ENCODE results near the gene ATP5PB. TPM values are rescaled to one million over a fixed set of nuclear protein-coding genes. Genes with fewer than 3 reads are reported as not detected.

Gene ATP5PB
- total and polyA plus RNA-seq, 4 donors = 194 to 256 (median 203) TPM

DNA sequence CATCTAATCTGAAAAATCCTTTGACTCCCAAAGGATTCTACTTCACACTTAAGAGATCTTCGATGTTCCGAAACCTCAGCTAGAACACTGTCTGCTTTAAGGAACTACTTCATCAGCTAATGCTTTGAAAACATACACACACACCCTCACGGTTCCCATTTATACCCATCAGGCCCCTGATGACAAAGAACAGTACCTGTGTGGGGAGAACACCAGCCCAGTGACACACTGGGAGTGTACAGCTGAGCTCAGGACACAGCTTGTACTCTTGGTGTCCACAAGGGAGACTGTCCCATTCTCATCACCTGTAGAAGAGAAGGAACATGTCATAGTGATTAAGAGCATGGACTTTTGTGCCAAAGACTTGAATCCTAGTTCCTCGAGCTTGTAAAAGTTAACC is 6.8 kb upstream of the ATP5PB start:
- H3K9ac ChIP-seq (ENCODE audit: insufficient read depth in 1 of 2, low read length in 2 of 2) = no peak overlapping the region
- peaks cover 31 to 42% (median 40%) of the 10 kb centered on the region in 4 donors for H3K36me3 ChIP-seq (ENCODE audit: control insufficient read depth in 4 of 4, insufficient read depth in 4 of 4, low read length in 4 of 4)
- no peak overlapping the region for H3K27ac ChIP-seq (ENCODE audit: low read depth in 1 of 2, low read length in 1 of 2)
- H3K9me3 ChIP-seq (ENCODE audit: control insufficient read depth in 4 of 4, insufficient read depth in 3 of 4, low read length in 3 of 4) = no peaks in the 10 kb centered on the region
- H3K4me3 ChIP-seq = no peak overlapping the region
- H3K4me1 ChIP-seq (ENCODE audit: control insufficient read depth in 5 of 5, insufficient read depth in 5 of 5, low read length in 5 of 5) = peaks cover 0 to 6% (median 0%) of the 10 kb centered on the region in 5 donors
- DNase-seq (no peak), ATAC-seq (ENCODE audit: insufficient read depth, low FRiP score) (no peak)
- 80 to 91% methylated on average over 4 of the region's 4 CpGs for WGBS, 2 donors
- TF ChIP-seq CTCF (IDR thresholded peaks at IDR 0.05; ENCODE audit: control extremely low read depth, extremely low read depth) = no peak
- H3K27me3 ChIP-seq (ENCODE audit: control insufficient read depth in 3 of 3, insufficient read depth in 3 of 3, low read length in 2 of 3) = no peaks in the 10 kb centered on the region

- no peak for ATAC-seq (ENCODE audit: insufficient read depth, low FRiP score)
- Histone ChIP-seq H3K36me3 (ENCODE audit: control insufficient read depth in 4 of 4, insufficient read depth in 4 of 4, low read length in 4 of 4) (peaks cover 29 to 40% (median 37%) of the 10 kb centered on the region in 4 donors), H3K9me3 (ENCODE audit: control insufficient read depth in 4 of 4, insufficient read depth in 3 of 4, low read length in 3 of 4) (no peaks in the 10 kb centered on the region), H3K4me1 (ENCODE audit: control insufficient read depth in 5 of 5, insufficient read depth in 5 of 5, low read length in 5 of 5) (peaks cover 0 to 13% (median 4%) of the 10 kb centered on the region in 5 donors), H3K27ac (ENCODE audit: low read depth in 1 of 2, low read length in 1 of 2) (no peak overlapping the region), H3K27me3 (ENCODE audit: control insufficient read depth in 3 of 3, insufficient read depth in 3 of 3, low read length in 2 of 3) (no peaks in the 10 kb centered on the region), H3K9ac (ENCODE audit: insufficient read depth in 1 of 2, low read length in 2 of 2) (no peak overlapping the region), H3K4me3 (no peak overlapping the region)
- 79 to 96% methylated on average over 3 of the region's 3 CpGs for WGBS, 2 donors
- DNase-seq = no peak
- no peak for TF ChIP-seq CTCF (IDR thresholded peaks at IDR 0.05; ENCODE audit: control extremely low read depth, extremely low read depth)
Observed at GRCh38 chr1:111444031-111444430, 5.2 kb upstream of the ATP5PB start.

- no peak overlapping the region for H3K27ac ChIP-seq (ENCODE audit: low read depth in 1 of 2, low read length in 1 of 2)
- no peak for TF ChIP-seq CTCF (IDR thresholded peaks at IDR 0.05; ENCODE audit: control extremely low read depth, extremely low read depth)
Observed at GRCh38 chr1:111446546-111446945, 2.7 kb upstream of the ATP5PB start.

More at GRCh38 chr1:111446546-111446945, 2.7 kb upstream of the ATP5PB start:
- DNase-seq = no peak
- no peak for ATAC-seq (ENCODE audit: insufficient read depth, low FRiP score)
- no peak overlapping the region for H3K4me3 ChIP-seq
- H3K9ac ChIP-seq (ENCODE audit: insufficient read depth in 1 of 2, low read length in 2 of 2) = no peak overlapping the region
- H3K4me1 ChIP-seq (ENCODE audit: control insufficient read depth in 5 of 5, insufficient read depth in 5 of 5, low read length in 5 of 5) = peaks cover 2 to 29% (median 14%) of the 10 kb centered on the region in 5 donors
- 71 to 74% methylated on average over 4 of the region's 4 CpGs for WGBS, 2 donors
- no peaks in the 10 kb centered on the region for H3K27me3 ChIP-seq (ENCODE audit: control insufficient read depth in 3 of 3, insufficient read depth in 3 of 3, low read length in 2 of 3)
- H3K36me3 ChIP-seq (ENCODE audit: control insufficient read depth in 4 of 4, insufficient read depth in 4 of 4, low read length in 4 of 4) = peaks cover 19 to 36% (median 27%) of the 10 kb centered on the region in 4 donors
- H3K9me3 ChIP-seq (ENCODE audit: control insufficient read depth in 4 of 4, insufficient read depth in 3 of 4, low read length in 3 of 4) = no peaks in the 10 kb centered on the region
